Measurements from ENCODE around the gene RAE1. TPM values are rescaled to one million over a fixed set of nuclear protein-coding genes. Genes with fewer than 3 reads are reported as not detected.

The RAE1 gene
- total RNA-seq, 1 experiment from 2014 or later: 53.1 TPM

DNA sequence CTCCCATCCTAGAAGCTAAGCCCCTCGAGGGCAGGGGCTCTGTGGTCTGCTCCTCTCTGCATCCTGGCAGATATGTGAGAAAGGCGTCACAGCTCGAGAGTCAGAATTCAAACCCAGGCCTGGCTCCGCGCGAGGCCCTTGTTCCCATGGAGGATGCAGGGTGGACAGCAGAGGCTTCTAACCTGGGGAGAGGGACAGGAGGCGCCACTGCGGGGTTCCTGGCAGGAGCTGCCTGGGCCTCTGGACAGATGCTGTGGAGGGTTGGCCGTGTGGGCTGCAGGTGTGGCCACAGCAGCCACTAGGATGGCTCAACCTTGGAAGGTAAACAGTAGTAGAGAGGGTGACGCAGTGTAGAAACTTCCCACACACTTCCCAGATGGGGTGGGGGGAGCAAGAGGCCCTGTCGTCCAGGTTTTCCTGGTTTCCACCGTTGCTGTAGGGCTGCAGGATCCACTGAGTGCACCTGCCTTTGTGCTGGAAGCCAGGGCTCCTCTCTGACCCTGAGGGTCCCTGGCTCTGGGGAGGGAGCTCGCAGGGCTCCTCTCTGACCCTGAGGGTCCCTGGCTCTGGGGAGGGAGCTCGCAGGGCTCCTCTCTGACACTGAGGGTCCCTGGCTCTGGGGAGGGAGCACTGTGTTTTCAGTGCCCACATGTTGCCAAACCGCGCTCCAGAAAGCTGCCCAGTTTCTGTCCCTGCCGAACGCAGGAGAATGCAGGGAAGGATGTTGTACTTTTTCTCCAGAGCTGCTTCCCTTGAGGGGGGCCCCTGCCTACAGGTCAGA lies 54.4 kb downstream of the RAE1 start:
- no peaks in the 10 kb centered on the region for H3K9me3 Mint-ChIP-seq
- WGBS (ENCODE audit: extremely low coverage, insufficient read length, low lambda C conversion rate): no CpG with 5 or more reads among the region's 18 CpGs
- Histone ChIP-seq H2AFZ (ENCODE audit: low read length) (no peak overlapping the region), H3K79me1 (ENCODE audit: insufficient read depth, low read depth, low read length, poor library complexity, severe bottlenecking) (no peaks in the 10 kb centered on the region), H3K4me2 (ENCODE audit: insufficient read depth, insufficient read length, low read length) (no peak overlapping the region), H3K18ac (ENCODE audit: insufficient read length, low read depth, low read length) (no peak overlapping the region), H3K23me2 (ENCODE audit: insufficient read length, low read depth, low read length, poor library complexity, severe bottlenecking) (no peaks in the 10 kb centered on the region), H3K23ac (ENCODE audit: insufficient read length, low read depth, low read length) (no peak overlapping the region), H3K27me3 (ENCODE audit: insufficient read depth, low read length) (no peaks in the 10 kb centered on the region), H3K56ac (ENCODE audit: insufficient read length, low read depth, low read length) (no peak overlapping the region), H3K4ac (ENCODE audit: low read depth, low read length) (no peak overlapping the region), H3K9ac (ENCODE audit: extremely low read depth, insufficient read length, low read length) (no peak overlapping the region), H4K8ac (replicated peaks; ENCODE audit: insufficient read length, low read depth, low read length) (no peak overlapping the region), H3K14ac (ENCODE audit: insufficient read depth, low read length) (no peak overlapping the region), H4K20me1 (ENCODE audit: control insufficient read depth, insufficient read depth, insufficient read length) (no peaks in the 10 kb centered on the region), H3K27ac (ENCODE audit: insufficient read length, low read depth, low read length) (no peak overlapping the region), H2BK12ac (ENCODE audit: insufficient read length, low read depth, low read length) (no peak overlapping the region), H2BK20ac (ENCODE audit: low read depth, low read length, poor library complexity, severe bottlenecking) (no peak overlapping the region), H2BK5ac (ENCODE audit: insufficient read length, low read length) (no peak overlapping the region), H2BK120ac (ENCODE audit: low read depth, low read length, poor library complexity, severe bottlenecking) (no peak overlapping the region), H2AK5ac (ENCODE audit: insufficient read length, low read length) (no peak overlapping the region), H4K91ac (ENCODE audit: insufficient read length, low read depth, low read length) (no peak overlapping the region), H3K9me3 (ENCODE audit: control insufficient read depth, low read depth, low read length) (no peaks in the 10 kb centered on the region), H3K4me1 (ENCODE audit: insufficient read depth, low read length) (no peaks in the 10 kb centered on the region), H3K79me2 (ENCODE audit: insufficient read depth, low read length) (no peaks in the 10 kb centered on the region), H3T11ph (ENCODE audit: low read length) (no peak overlapping the region), H4K5ac (ENCODE audit: insufficient read length, low read depth, low read length) (no peak overlapping the region), H2BK15ac (ENCODE audit: low read depth, low read length) (no peak overlapping the region)
- TF ChIP-seq, protein P1, sequence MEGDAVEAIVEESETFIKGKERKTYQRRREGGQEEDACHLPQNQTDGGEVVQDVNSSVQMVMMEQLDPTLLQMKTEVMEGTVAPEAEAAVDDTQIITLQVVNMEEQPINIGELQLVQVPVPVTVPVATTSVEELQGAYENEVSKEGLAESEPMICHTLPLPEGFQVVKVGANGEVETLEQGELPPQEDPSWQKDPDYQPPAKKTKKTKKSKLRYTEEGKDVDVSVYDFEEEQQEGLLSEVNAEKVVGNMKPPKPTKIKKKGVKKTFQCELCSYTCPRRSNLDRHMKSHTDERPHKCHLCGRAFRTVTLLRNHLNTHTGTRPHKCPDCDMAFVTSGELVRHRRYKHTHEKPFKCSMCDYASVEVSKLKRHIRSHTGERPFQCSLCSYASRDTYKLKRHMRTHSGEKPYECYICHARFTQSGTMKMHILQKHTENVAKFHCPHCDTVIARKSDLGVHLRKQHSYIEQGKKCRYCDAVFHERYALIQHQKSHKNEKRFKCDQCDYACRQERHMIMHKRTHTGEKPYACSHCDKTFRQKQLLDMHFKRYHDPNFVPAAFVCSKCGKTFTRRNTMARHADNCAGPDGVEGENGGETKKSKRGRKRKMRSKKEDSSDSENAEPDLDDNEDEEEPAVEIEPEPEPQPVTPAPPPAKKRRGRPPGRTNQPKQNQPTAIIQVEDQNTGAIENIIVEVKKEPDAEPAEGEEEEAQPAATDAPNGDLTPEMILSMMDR (conservative IDR thresholded peaks at IDR 0.05): no peak
- H3K27me3 Mint-ChIP-seq (ENCODE audit: low read depth): no peaks in the 10 kb centered on the region; the same call in 1 of the 2 replicates
- peaks cover 17 to 67% (median 62%) of the 10 kb centered on the region in 3 experiments for H3K36me3 Mint-ChIP-seq (ENCODE audit: insufficient read depth in 1 of 3, low read depth in 3 of 3)
- no peak overlapping the region for H3K4me3 Mint-ChIP-seq
- no peak overlapping the region for H3K27ac Mint-ChIP-seq
- DNase-seq: no peak
- H3K4me1 Mint-ChIP-seq: peaks cover 3 to 10% of the 10 kb centered on the region in 2 experiments; a peak in 1 of 4 replicates
